Inferior parietal cortex (tissue), 1 donor: Measurements from ENCODE around the gene PRDM15.
"Not testable (repeated sequence)": the region's sequence is repeated elsewhere in the genome, so short reads cannot be mapped to it uniquely, and the experiment has no call there.

Experiments used
- DNase-seq: peaks from one replicate; pipeline ENCODE4 v3.0.0-alpha.2; 2016; ENCODE audit errors: extremely low spot score

PRDM15 gene

GRCh38 chr21:41806773-41807172 is 72.4 kb downstream of the PRDM15 start:
- no peak for DNase-seq

GRCh38 chr21:41805643-41806042 is 73.5 kb downstream of the PRDM15 start:
- DNase-seq: no peak

- DNase-seq: no peak
These were observed 74.1 kb downstream of the PRDM15 start for GRCh38 chr21:41805038-41805437.

- DNase-seq: no peak
These were observed 74.8 kb downstream of the PRDM15 start for GRCh38 chr21:41804381-41804780.

- no peak for DNase-seq
These were observed 75.8 kb downstream of the PRDM15 start for GRCh38 chr21:41803316-41803715.

- peak; percentile 65 for DNase-seq
These were observed 76.5 kb downstream of the PRDM15 start for GRCh38 chr21:41802684-41803083.

GRCh38 chr21:41802198-41802584 is 77.0 kb downstream of the PRDM15 start:
- no peak for DNase-seq

- DNase-seq: no peak
These were observed 77.6 kb downstream of the PRDM15 start for GRCh38 chr21:41801321-41802197.

- no peak for DNase-seq
These were observed 78.5 kb downstream of the PRDM15 start for GRCh38 chr21:41800425-41801320.

GRCh38 chr21:41799763-41800162 is 79.4 kb downstream of the PRDM15 start:
- DNase-seq: no peak

- DNase-seq: no peak
These were observed 80.8 kb downstream of the PRDM15 start for GRCh38 chr21:41798326-41798725.

- DNase-seq: no peak
These were observed 82.6 kb downstream of the PRDM15 start for GRCh38 chr21:41796476-41797080.

- DNase-seq: no peak
These were observed 83.4 kb downstream of the PRDM15 start for GRCh38 chr21:41795726-41796125.

GRCh38 chr21:41794600-41794999 is 84.5 kb downstream of the PRDM15 start:
- no peak for DNase-seq

GRCh38 chr21:41792711-41793110 is 86.4 kb downstream of the PRDM15 start:
- no peak for DNase-seq

GRCh38 chr21:41786509-41786987 is 92.6 kb downstream of the PRDM15 start:
- DNase-seq: no peak

GRCh38 chr21:41785262-41785661 is 93.9 kb downstream of the PRDM15 start:
- not testable (repeated sequence) for DNase-seq

- DNase-seq: no peak
These were observed 94.6 kb downstream of the PRDM15 start for GRCh38 chr21:41784456-41785102.

- DNase-seq: no peak
These were observed 95.5 kb downstream of the PRDM15 start for GRCh38 chr21:41783476-41784180.

GRCh38 chr21:41781050-41781410 is 98.1 kb downstream of the PRDM15 start:
- DNase-seq: no peak
